Testis (tissue), 3 donors: Measurements from ENCODE around the gene IFT43. TPM values are rescaled to one million over a fixed set of nuclear protein-coding genes. Genes with fewer than 3 reads are reported as not detected.

Experiments used
- DNase-seq: peaks from one replicate; pipeline ENCODE4 v3.0.0-alpha.2; 2019
- H3K27ac ChIP-seq, 2 donors: fragments of 200-600 bp; sonication (generic); one replicate each; pipeline ENCODE4 v1.5.1; 2019
- H3K27me3 ChIP-seq: fragments of 200-600 bp; sonication (generic); one replicate; pipeline ENCODE4 v1.5.1; 2019
- H3K36me3 ChIP-seq: fragments of 200-600 bp; sonication (generic); one replicate; pipeline ENCODE4 v1.5.1; 2017; ENCODE audit warnings: low read depth; ENCODE audit errors: missing control alignments
- H3K4me1 ChIP-seq: fragments of 200-600 bp; sonication (generic); one replicate; pipeline ENCODE4 v1.5.1; 2019
- H3K4me3 ChIP-seq, 2 donors: fragments of 200-600 bp; sonication (generic); one replicate each; pipeline ENCODE4 v1.5.1; 2017 to 2019
- H3K9me3 ChIP-seq: fragments of 200-600 bp; sonication (generic); one replicate; pipeline ENCODE4 v1.5.1; 2017
- CTCF ChIP-seq, 3 experiments: fragments of 450-650 bp in 2 of 3; fragments of 200-600 bp in 1 of 3; sonication (generic) in 1 of 3; IDR thresholded peaks; one replicate each; pipeline ENCODE4 v1.5.1; 2016 to 2019; ENCODE audit warnings: antibody characterized with exemption in 3 of 3, mild to moderate bottlenecking in 2 of 3, moderate library complexity in 1 of 3
- POLR2A ChIP-seq: fragments of 450-650 bp; IDR thresholded peaks from one replicate; pipeline ENCODE4 v1.6.1; 2017; ENCODE audit warnings: antibody characterized with exemption, mild to moderate bottlenecking, moderate library complexity
- WGBS, 2 donors: methylation state at CpG; one replicate each; pipeline ENCODE4 v1.1.5; 2018; 5-methylcytosine and 5-hydroxymethylcytosine counted together
- intact Hi-C: fragments of 100-400 bp; cut with DNase I; formaldehyde crosslinking; loops from one replicate; pipeline ENCODE4 v1.15.1; 2023; ENCODE audit warnings: low total_unique reads
- polyA plus RNA-seq: library from polyadenylated mRNA; stranded (reverse); fragments of 350-450 nt; fragmentation: Illumina TruSeq; extraction: RNeasy Lipid Tissue Mini Kit (QIAGEN cat#74804); gene quantifications from one replicate; pipeline ENCODE4 v1.2.3, GENCODE V29; 2014; ENCODE audit warnings: low read depth, low replicate concordance; ENCODE audit not compliant: insufficient read depth
- total RNA-seq, 2 donors: library from RNA; depleted of rRNA; stranded (reverse); fragments of >200 nt; gene quantifications; one replicate each; pipeline ENCODE4 v1.2.3, GENCODE V29; 2016

Gene IFT43
- total and polyA plus RNA-seq, 3 donors from 2014 or later = 55.1 to 85.4 (median 68.4) TPM

GRCh38 chr14:75946785-75947184 is 38.8 kb upstream of the IFT43 start:
- Histone ChIP-seq H3K27ac (no peak overlapping the region), H3K4me1 (no peaks in the 10 kb centered on the region), H3K36me3 (no peaks in the 10 kb centered on the region), H3K4me3 (no peak overlapping the region), H3K9me3 (no peaks in the 10 kb centered on the region), H3K27me3 (no peaks in the 10 kb centered on the region)
- intact Hi-C loops = no loop called here
- 90 to 92% methylated on average over 5 of the region's 5 CpGs for WGBS, 2 donors
- TF ChIP-seq CTCF (IDR thresholded peaks at IDR 0.05) (no peak), POLR2A (no peak)
- no peak for DNase-seq

- no peak overlapping the region for H3K4me3 ChIP-seq
- no peaks in the 10 kb centered on the region for H3K4me1 ChIP-seq
- no peaks in the 10 kb centered on the region for H3K27me3 ChIP-seq
- TF ChIP-seq CTCF (IDR thresholded peaks at IDR 0.05) (no peak), POLR2A (no peak)
- H3K36me3 ChIP-seq = no peaks in the 10 kb centered on the region
- intact Hi-C loops = no loop called here
- H3K9me3 ChIP-seq = no peaks in the 10 kb centered on the region
- WGBS, 2 donors = 97% methylated on average over 3 of the region's 3 CpGs
- H3K27ac ChIP-seq = no peak overlapping the region
- DNase-seq = no peak
Observed at GRCh38 chr14:75952489-75952888, 33.1 kb upstream of the IFT43 start.

GRCh38 chr14:75959031-75959430 is 26.5 kb upstream of the IFT43 start:
- Histone ChIP-seq H3K27ac (no peak overlapping the region), H3K4me3 (no peak overlapping the region), H3K9me3 (no peaks in the 10 kb centered on the region), H3K36me3 (no peaks in the 10 kb centered on the region), H3K27me3 (no peaks in the 10 kb centered on the region), H3K4me1 (no peaks in the 10 kb centered on the region)
- WGBS, 2 donors = 90 to 94% methylated on average over 9 of the region's 9 CpGs
- intact Hi-C loops = no loop called here
- no peak for TF ChIP-seq CTCF (IDR thresholded peaks at IDR 0.05)
- TF ChIP-seq POLR2A = no peak
- DNase-seq = no peak

- TF ChIP-seq CTCF (IDR thresholded peaks at IDR 0.05) (no peak), POLR2A (no peak)
- Histone ChIP-seq H3K27ac (no peak overlapping the region), H3K36me3 (no peaks in the 10 kb centered on the region), H3K4me1 (no peaks in the 10 kb centered on the region), H3K4me3 (no peak overlapping the region), H3K27me3 (no peaks in the 10 kb centered on the region), H3K9me3 (no peaks in the 10 kb centered on the region)
- no peak for DNase-seq
- 64 to 68% methylated on average over 6 of the region's 6 CpGs for WGBS, 2 donors
- intact Hi-C loops = no loop called here
Observed at GRCh38 chr14:75960231-75960630, 25.3 kb upstream of the IFT43 start.

- 79 to 80% methylated on average over 3 of the region's 3 CpGs for WGBS, 2 donors
- no peak overlapping the region for H3K27ac ChIP-seq
- no peaks in the 10 kb centered on the region for H3K9me3 ChIP-seq
- no peaks in the 10 kb centered on the region for H3K27me3 ChIP-seq
- no peak overlapping the region for H3K4me3 ChIP-seq
- H3K4me1 ChIP-seq = no peaks in the 10 kb centered on the region
- TF ChIP-seq POLR2A = no peak
- no peak for TF ChIP-seq CTCF (IDR thresholded peaks at IDR 0.05)
- no peaks in the 10 kb centered on the region for H3K36me3 ChIP-seq
- intact Hi-C loops = no loop called here
- no peak for DNase-seq
Observed at GRCh38 chr14:75961662-75962061, 23.9 kb upstream of the IFT43 start.
